Type B pancreatic cell (in vitro differentiated cells): ENCODE results near the gene MACROH2A2. TPM values are rescaled to one million over a fixed set of nuclear protein-coding genes. Genes with fewer than 3 reads are reported as not detected.
"Not testable (repeated sequence)": the region's sequence is repeated elsewhere in the genome, so short reads cannot be mapped to it uniquely, and the experiment has no call there.

Experiments
- DNase-seq: peaks from one replicate; pipeline ENCODE4 v3.0.0; 2021; ENCODE audit warnings: mixed read lengths; ENCODE audit not compliant: unreplicated experiment; ENCODE audit errors: extremely low spot score
- H3K27ac Mint-ChIP-seq: 2 replicates; pipeline ENCODE4 v1.8.0; 2021; ENCODE audit warnings: mild to moderate bottlenecking, mixed read lengths
- H3K27me3 Mint-ChIP-seq: 2 replicates; pipeline ENCODE4 v1.8.0; 2021; ENCODE audit warnings: mixed read lengths
- H3K36me3 Mint-ChIP-seq: 2 replicates; pipeline ENCODE4 v1.8.0; 2021; ENCODE audit warnings: mixed read lengths
- H3K4me1 Mint-ChIP-seq: one replicate; pipeline ENCODE4 v1.8.0; 2021; ENCODE audit warnings: mixed read lengths; ENCODE audit not compliant: unreplicated experiment
- H3K4me3 Mint-ChIP-seq: 2 replicates; pipeline ENCODE4 v1.8.0; 2021; ENCODE audit warnings: mild to moderate bottlenecking, mixed read lengths
- H3K9me3 Mint-ChIP-seq: 2 replicates; pipeline ENCODE4 v1.8.0; 2021; ENCODE audit warnings: mixed read lengths
- CTCF ChIP-seq: fragments of 200-600 bp; sonication (generic); conservative IDR thresholded peaks from 2 replicates; pipeline ENCODE4 v1.5.0; 2021; ENCODE audit warnings: antibody characterized with exemption, mild to moderate bottlenecking
- total RNA-seq: library from RNA; stranded (reverse); gene quantifications from 2 replicates; pipeline ENCODE4 v1.2.1, GENCODE V29; 2021; ENCODE audit warnings: low replicate concordance

Gene MACROH2A2
- total RNA-seq, 1 donor from 2014 or later, result 117 TPM

GRCh38 chr10:70155255-70155838 is 102.7 kb downstream of the MACROH2A2 start:
- H3K4me3 Mint-ChIP-seq, result no peak overlapping the region
- no peak overlapping the region for H3K27ac Mint-ChIP-seq
- H3K27me3 Mint-ChIP-seq, result no peaks in the 10 kb centered on the region
- TF ChIP-seq CTCF, result no peak
- no peaks in the 10 kb centered on the region for H3K4me1 Mint-ChIP-seq
- DNase-seq, result no peak
- peaks cover 27% of the 10 kb centered on the region for H3K36me3 Mint-ChIP-seq
- H3K9me3 Mint-ChIP-seq, result no peaks in the 10 kb centered on the region

GRCh38 chr10:70158113-70158512 is 105.5 kb downstream of the MACROH2A2 start:
- Mint-ChIP-seq H3K27ac (no peak overlapping the region), H3K9me3 (no peaks in the 10 kb centered on the region), H3K4me1 (peaks cover 18% of the 10 kb centered on the region), H3K4me3 (no peak overlapping the region), H3K36me3 (peaks cover 27% of the 10 kb centered on the region), H3K27me3 (no peaks in the 10 kb centered on the region)
- no peak for TF ChIP-seq CTCF
- no peak for DNase-seq

- H3K4me3 Mint-ChIP-seq, H3K27ac Mint-ChIP-seq, H3K9me3 Mint-ChIP-seq, H3K27me3 Mint-ChIP-seq, DNase-seq: not testable (repeated sequence)
- H3K4me1 Mint-ChIP-seq, result peaks cover 24% of the 10 kb centered on the region
- peaks cover 28% of the 10 kb centered on the region for H3K36me3 Mint-ChIP-seq
Observed at GRCh38 chr10:70159366-70159765, 106.7 kb downstream of the MACROH2A2 start.

GRCh38 chr10:70160798-70161197 is 108.2 kb downstream of the MACROH2A2 start:
- H3K27ac Mint-ChIP-seq, result no peak overlapping the region
- no peak for DNase-seq
- peaks cover 24% of the 10 kb centered on the region for H3K4me1 Mint-ChIP-seq
- TF ChIP-seq CTCF, result no peak
- no peaks in the 10 kb centered on the region for H3K9me3 Mint-ChIP-seq
- no peak overlapping the region for H3K4me3 Mint-ChIP-seq
- H3K27me3 Mint-ChIP-seq, result no peaks in the 10 kb centered on the region
- H3K36me3 Mint-ChIP-seq, result peaks cover 30% of the 10 kb centered on the region

Other genes starting within 250 kb of the MACROH2A2 start
- 5.8 and 8.9 TPM in 2 replicates for gene AIFM2, start 80.0 kb downstream of the MACROH2A2 start, total RNA-seq
- 17.5 and 18.1 TPM in 2 replicates for gene TYSND1, start 93.9 kb downstream of the MACROH2A2 start, total RNA-seq
- gene SAR1A, start 117.7 kb downstream of the MACROH2A2 start, total RNA-seq, result 131 and 153 TPM in 2 replicates
- gene PPA1, start 180.6 kb downstream of the MACROH2A2 start, total RNA-seq, result 105 and 110 TPM in 2 replicates
- not detected in 2 replicates for gene NPFFR1, start 231.2 kb downstream of the MACROH2A2 start, total RNA-seq